ENCODE results near the gene YY1. TPM values are rescaled to one million over a fixed set of nuclear protein-coding genes. Genes with fewer than 3 reads are reported as not detected.
A peak's percentile ranks its signal among the peaks of the same experiment; 100 is the strongest.

YY1 gene
- total RNA-seq, 1 experiment from 2014 or later: 97.0 TPM

GRCh38 chr14:100275214-100275613 is 36.3 kb downstream of the YY1 start:
- DNase-seq (ENCODE audit: low spot score): peak; percentile 21
- intact Hi-C loops (cut with micrococcal nuclease; ENCODE audit: unreplicated experiment): no loop called here
- Histone ChIP-seq H3K36me3 (ENCODE audit: insufficient read depth, low read length, poor library complexity, severe bottlenecking) (peaks cover 11% of the 10 kb centered on the region), H3K4me3 (ENCODE audit: low read depth, low read length, poor library complexity, severe bottlenecking) (no peak overlapping the region), H3K4me1 (ENCODE audit: insufficient read depth, low read length, poor library complexity, severe bottlenecking) (no peaks in the 10 kb centered on the region), H3K9me3 (ENCODE audit: low read depth, low read length, poor library complexity, severe bottlenecking) (no peaks in the 10 kb centered on the region), H3K27me3 (replicated peaks; ENCODE audit: insufficient read depth, low read depth, low read length, poor library complexity) (no peaks in the 10 kb centered on the region), H3K27ac (ENCODE audit: low read depth, low read length, poor library complexity, severe bottlenecking) (no peak overlapping the region)
- BruUV-seq (replicated peaks): no TSS peak
- TF ChIP-seq EZH2 (IDR thresholded peaks at IDR 0.05; ENCODE audit: borderline replicate concordance, low read depth, low read length, poor library complexity, severe bottlenecking) (no peak), CTCF (conservative IDR thresholded peaks at IDR 0.05; ENCODE audit: low read depth, low read length) (no peak)
- ChIA-PET CTCF (no interaction called here), POLR2A (ENCODE audit: low non-redundant PET) (no interaction called here)

GRCh38 chr14:100278702-100279101 is 39.8 kb downstream of the YY1 start:
- BruUV-seq (replicated peaks): no TSS peak
- H3K27ac ChIP-seq (ENCODE audit: low read depth, low read length, poor library complexity, severe bottlenecking): no peak overlapping the region
- intact Hi-C loops (cut with micrococcal nuclease; ENCODE audit: unreplicated experiment): no loop called here
- H3K9me3 ChIP-seq (ENCODE audit: low read depth, low read length, poor library complexity, severe bottlenecking): no peaks in the 10 kb centered on the region
- H3K4me3 ChIP-seq (ENCODE audit: low read depth, low read length, poor library complexity, severe bottlenecking): no peak overlapping the region
- TF ChIP-seq CTCF (conservative IDR thresholded peaks at IDR 0.05; ENCODE audit: low read depth, low read length) (no peak), EZH2 (IDR thresholded peaks at IDR 0.05; ENCODE audit: borderline replicate concordance, low read depth, low read length, poor library complexity, severe bottlenecking) (no peak)
- H3K36me3 ChIP-seq (ENCODE audit: insufficient read depth, low read length, poor library complexity, severe bottlenecking): peaks cover 18% of the 10 kb centered on the region
- POLR2A ChIA-PET (ENCODE audit: low non-redundant PET): no interaction called here
- no peak for DNase-seq (ENCODE audit: low spot score)
- no peaks in the 10 kb centered on the region for H3K4me1 ChIP-seq (ENCODE audit: insufficient read depth, low read length, poor library complexity, severe bottlenecking)
- CTCF ChIA-PET: no interaction called here
- H3K27me3 ChIP-seq (replicated peaks; ENCODE audit: insufficient read depth, low read depth, low read length, poor library complexity): no peaks in the 10 kb centered on the region

GRCh38 chr14:100279133-100279532 is 40.2 kb downstream of the YY1 start:
- Histone ChIP-seq H3K27ac (ENCODE audit: low read depth, low read length, poor library complexity, severe bottlenecking) (no peak overlapping the region), H3K4me3 (ENCODE audit: low read depth, low read length, poor library complexity, severe bottlenecking) (no peak overlapping the region), H3K27me3 (replicated peaks; ENCODE audit: insufficient read depth, low read depth, low read length, poor library complexity) (no peaks in the 10 kb centered on the region), H3K36me3 (ENCODE audit: insufficient read depth, low read length, poor library complexity, severe bottlenecking) (peaks cover 18% of the 10 kb centered on the region), H3K4me1 (ENCODE audit: insufficient read depth, low read length, poor library complexity, severe bottlenecking) (no peaks in the 10 kb centered on the region), H3K9me3 (ENCODE audit: low read depth, low read length, poor library complexity, severe bottlenecking) (no peaks in the 10 kb centered on the region)
- intact Hi-C loops (cut with micrococcal nuclease; ENCODE audit: unreplicated experiment): no loop called here
- DNase-seq (ENCODE audit: low spot score): no peak
- ChIA-PET POLR2A (ENCODE audit: low non-redundant PET) (no interaction called here), CTCF (no interaction called here)
- TF ChIP-seq CTCF (conservative IDR thresholded peaks at IDR 0.05; ENCODE audit: low read depth, low read length) (no peak), EZH2 (IDR thresholded peaks at IDR 0.05; ENCODE audit: borderline replicate concordance, low read depth, low read length, poor library complexity, severe bottlenecking) (no peak)
- no TSS peak for BruUV-seq (replicated peaks)
